GM12878 (cell line): ENCODE measurements around the gene EXOC8. TPM values are rescaled to one million over a fixed set of nuclear protein-coding genes. Genes with fewer than 3 reads are reported as not detected.

ENCODE experiments used
- ATAC-seq: fragments of 200-7000 bp; cut with Tn5 transposase; 3 replicates; pipeline ENCODE4 v1.9.1; 2020; ENCODE audit warnings: mild to moderate bottlenecking, moderate library complexity
- BruUV-seq: library from RNA; stranded (reverse); fragments of 400-500 nt; replicated peaks from 2 replicates; lab custom pipeline; 2021; lab: Mats Ljungman, UMichigan
- CTCF ChIA-PET: fragments of 300-600 bp; sonication (Branson Sonifier 250); formaldehyde crosslinking; extraction: SDS; loops from one replicate; lab custom pipeline; 2021; ENCODE audit warnings: inconsistent platforms; lab: Yijun Ruan, JAX
- POLR2A ChIA-PET: fragments of 350-600 bp; formaldehyde crosslinking; extraction: SDS; loops from one replicate; lab custom pipeline; 2021; ENCODE audit warnings: inconsistent platforms; lab: Charles Lee
- RAD21 ChIA-PET: fragments of 300-600 bp; sonication (Branson Sonifier 250); formaldehyde crosslinking; loops from one replicate; lab custom pipeline; 2023; ENCODE audit warnings: antibody characterized with exemption; ENCODE audit not compliant: unreplicated experiment; lab: Charles Lee
- SMC1A ChIA-PET: fragments of 300-600 bp; sonication (Branson Sonifier 250); formaldehyde crosslinking; loops from one replicate; lab custom pipeline; 2023; ENCODE audit not compliant: unreplicated experiment, uncharacterized antibody; lab: Charles Lee
- DNase-seq: peaks from one replicate; pipeline ENCODE4 v3.0.0-alpha.2; 2011; ENCODE audit warnings: low read depth, low spot score
- FAIRE-seq: peaks from 3 replicates; lab custom pipeline; 2011; peaks lifted over from hg19 to GRCh38; lab: Jason Lieb, UNC
- H2AFZ ChIP-seq: 2 replicates; pipeline ENCODE4 v1.6.0; 2011; ENCODE audit warnings: low read depth, low read length, control low read depth; ENCODE audit not compliant: control insufficient read depth
- H3K27ac ChIP-seq: 2 replicates; pipeline ENCODE4 v1.5.1; 2011; ENCODE audit warnings: control low read depth; ENCODE audit not compliant: control insufficient read depth, insufficient read depth
- H3K27me3 ChIP-seq, 2 experiments: replicated peaks in 1 of 2; 2 replicates each; pipeline versions ENCODE4 v1.6.0 to v1.6.1; 2011; ENCODE audit warnings: low read length in 1 of 2; ENCODE audit not compliant: control insufficient read depth in 2 of 2, insufficient read depth in 2 of 2
- H3K36me3 ChIP-seq, 2 experiments: 2 replicates each; pipeline ENCODE4 v1.5.1; 2011; ENCODE audit warnings: low read length in 1 of 2; ENCODE audit not compliant: control insufficient read depth in 2 of 2, insufficient read depth in 2 of 2
- H3K4me1 ChIP-seq: 2 replicates; pipeline ENCODE4 v1.6.1; 2011; ENCODE audit warnings: mild to moderate bottlenecking, low read length, moderate library complexity, mixed read lengths; ENCODE audit not compliant: control insufficient read depth, insufficient read depth
- H3K4me2 ChIP-seq: 2 replicates; pipeline ENCODE4 v1.6.0; 2011; ENCODE audit warnings: control low read depth; ENCODE audit not compliant: control insufficient read depth, insufficient read depth
- H3K4me3 ChIP-seq: fragments of 200-600 bp; sonication (generic); 2 replicates; pipeline ENCODE4 v1.5.1; 2016
- H3K79me2 ChIP-seq: 2 replicates; pipeline ENCODE4 v1.6.0; 2011; ENCODE audit warnings: low read length; ENCODE audit not compliant: control insufficient read depth, insufficient read depth
- H3K9ac ChIP-seq: 2 replicates; pipeline ENCODE4 v1.8.0; 2011; ENCODE audit warnings: low read length, control low read depth, mixed read lengths; ENCODE audit not compliant: control insufficient read depth, insufficient read depth
- H3K9me3 ChIP-seq: replicated peaks from 3 replicates; pipeline ENCODE4 v1.5.1; 2011; ENCODE audit warnings: mild to moderate bottlenecking, low read length; ENCODE audit not compliant: control insufficient read depth, insufficient read depth
- H4K20me1 ChIP-seq: 2 replicates; pipeline ENCODE4 v1.6.0; 2011; ENCODE audit not compliant: control insufficient read depth, insufficient read depth
- BCL11A ChIP-seq: IDR thresholded peaks from 2 replicates; pipeline ENCODE4 v1.6.1; 2011; ENCODE audit warnings: low read depth, low read length
- KAT2A ChIP-seq: conservative IDR thresholded peaks from 2 replicates; pipeline ENCODE4 v1.6.1; 2011; ENCODE audit warnings: low read depth, low read length; ENCODE audit not compliant: control insufficient read depth
- MTA3 ChIP-seq: IDR thresholded peaks from 2 replicates; pipeline ENCODE4 v1.6.1; 2012; ENCODE audit warnings: low read length, inconsistent platforms, borderline replicate concordance
- NFYB ChIP-seq: IDR thresholded peaks from 2 replicates; pipeline ENCODE4 v1.6.1; 2011; ENCODE audit warnings: low read depth, mild to moderate bottlenecking, low read length, improper control_type of control experiment, moderate library complexity; ENCODE audit not compliant: insufficient read depth
- WGBS: methylation state at CpG from one replicate; pipeline ENCODE4 v1.1.6; 2016; ENCODE audit warnings: low lambda C conversion rate; ENCODE audit not compliant: insufficient replicate concordance, insufficient coverage; ENCODE audit errors: missing lambda C conversion rate; 5-methylcytosine and 5-hydroxymethylcytosine counted together
- in situ Hi-C: fragments of 300-500 bp; cut with MboI; formaldehyde crosslinking; loops from 9 replicates; pipeline ENCODE4 v1.14.3; 2018; ENCODE audit warnings: mixed read lengths
- intact Hi-C: fragments of 100-400 bp; cut with micrococcal nuclease; formaldehyde crosslinking; loops from one replicate; pipeline ENCODE4 v1.14.2; 2022; ENCODE audit not compliant: unreplicated experiment
- polyA plus RNA-seq, 11 experiments: library from polyadenylated mRNA; depleted of rRNA in 4 of 11; unstranded in 6 of 11; stranded (reverse) in 5 of 11; fragments of >200 nt; fragmentation: Nextera tagmentation in 4 of 11; fragmentation: Illumina TruSeq in 1 of 11; extraction: Ambion mirVana in 4 of 11; extraction: Trizol in 1 of 11; gene quantifications; 1 replicate in 1 of 11; 2 replicates in 10 of 11; pipeline versions ENCODE4 v1.2.1 to v1.2.3, GENCODE V29; 2011 to 2016; ENCODE audit warnings: inconsistent platforms in 2 of 11, missing spikeins in 2 of 11, low read depth in 1 of 11
- total RNA-seq, 4 experiments: library from RNA; depleted of rRNA in 3 of 4; stranded (reverse); fragments of >200 nt in 3 of 4; fragmentation: Illumina TruSeq in 1 of 4; extraction: Trizol in 1 of 4; gene quantifications; 2 replicates each; pipeline versions ENCODE4 v1.2.1 to v1.2.3, GENCODE V29; 2013 to 2021
- TF ChIP-seq, protein P1 (sequence below): fragments of 450-650 bp; IDR thresholded peaks from 2 replicates; pipeline ENCODE4 v1.6.1; 2017; ENCODE audit warnings: borderline replicate concordance
- TF ChIP-seq, protein P2 (sequence below): IDR thresholded peaks from 2 replicates; pipeline ENCODE4 v1.6.1; 2012; ENCODE audit warnings: mild to moderate bottlenecking, low read depth, low read length

EXOC8 gene
- total and polyA plus RNA-seq, 10 of the 15 experiments (the other 5 are each of a cell fraction or from before 2014, with no cell fraction given): 2.0 to 11.3 (median 6.3) TPM

GRCh38 chr1:231318015-231318355 is 19.7 kb downstream of the EXOC8 start:
- no peaks in the 10 kb centered on the region for H3K4me1 ChIP-seq
- no peak overlapping the region for H3K4me3 ChIP-seq
- no peak for FAIRE-seq
- BruUV-seq: no TSS peak
- H2AFZ ChIP-seq: no peak overlapping the region
- CTCF ChIA-PET: interaction anchor here (3.5 to 4.5 kb wide), 2 partner anchors 16 to 20 kb away, joined by 10 to 28 read pairs; partner anchors contain the start of genes EXOC8 and SPRTN
- H4K20me1 ChIP-seq: no peaks in the 10 kb centered on the region
- RAD21 ChIA-PET: interaction anchor here (0.8 kb wide), 1 partner anchor 285 kb away, joined by 3 read pairs; no protein-coding TSS in a partner anchor
- in situ Hi-C loops: no loop called here
- TF ChIP-seq BCL11A: no peak
- TF ChIP-seq, protein P1, sequence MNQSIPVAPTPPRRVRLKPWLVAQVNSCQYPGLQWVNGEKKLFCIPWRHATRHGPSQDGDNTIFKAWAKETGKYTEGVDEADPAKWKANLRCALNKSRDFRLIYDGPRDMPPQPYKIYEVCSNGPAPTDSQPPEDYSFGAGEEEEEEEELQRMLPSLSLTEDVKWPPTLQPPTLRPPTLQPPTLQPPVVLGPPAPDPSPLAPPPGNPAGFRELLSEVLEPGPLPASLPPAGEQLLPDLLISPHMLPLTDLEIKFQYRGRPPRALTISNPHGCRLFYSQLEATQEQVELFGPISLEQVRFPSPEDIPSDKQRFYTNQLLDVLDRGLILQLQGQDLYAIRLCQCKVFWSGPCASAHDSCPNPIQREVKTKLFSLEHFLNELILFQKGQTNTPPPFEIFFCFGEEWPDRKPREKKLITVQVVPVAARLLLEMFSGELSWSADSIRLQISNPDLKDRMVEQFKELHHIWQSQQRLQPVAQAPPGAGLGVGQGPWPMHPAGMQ: no peak
- no peak for TF ChIP-seq MTA3
- TF ChIP-seq KAT2A: no peak
- TF ChIP-seq NFYB: no peak
- TF ChIP-seq, protein P2, sequence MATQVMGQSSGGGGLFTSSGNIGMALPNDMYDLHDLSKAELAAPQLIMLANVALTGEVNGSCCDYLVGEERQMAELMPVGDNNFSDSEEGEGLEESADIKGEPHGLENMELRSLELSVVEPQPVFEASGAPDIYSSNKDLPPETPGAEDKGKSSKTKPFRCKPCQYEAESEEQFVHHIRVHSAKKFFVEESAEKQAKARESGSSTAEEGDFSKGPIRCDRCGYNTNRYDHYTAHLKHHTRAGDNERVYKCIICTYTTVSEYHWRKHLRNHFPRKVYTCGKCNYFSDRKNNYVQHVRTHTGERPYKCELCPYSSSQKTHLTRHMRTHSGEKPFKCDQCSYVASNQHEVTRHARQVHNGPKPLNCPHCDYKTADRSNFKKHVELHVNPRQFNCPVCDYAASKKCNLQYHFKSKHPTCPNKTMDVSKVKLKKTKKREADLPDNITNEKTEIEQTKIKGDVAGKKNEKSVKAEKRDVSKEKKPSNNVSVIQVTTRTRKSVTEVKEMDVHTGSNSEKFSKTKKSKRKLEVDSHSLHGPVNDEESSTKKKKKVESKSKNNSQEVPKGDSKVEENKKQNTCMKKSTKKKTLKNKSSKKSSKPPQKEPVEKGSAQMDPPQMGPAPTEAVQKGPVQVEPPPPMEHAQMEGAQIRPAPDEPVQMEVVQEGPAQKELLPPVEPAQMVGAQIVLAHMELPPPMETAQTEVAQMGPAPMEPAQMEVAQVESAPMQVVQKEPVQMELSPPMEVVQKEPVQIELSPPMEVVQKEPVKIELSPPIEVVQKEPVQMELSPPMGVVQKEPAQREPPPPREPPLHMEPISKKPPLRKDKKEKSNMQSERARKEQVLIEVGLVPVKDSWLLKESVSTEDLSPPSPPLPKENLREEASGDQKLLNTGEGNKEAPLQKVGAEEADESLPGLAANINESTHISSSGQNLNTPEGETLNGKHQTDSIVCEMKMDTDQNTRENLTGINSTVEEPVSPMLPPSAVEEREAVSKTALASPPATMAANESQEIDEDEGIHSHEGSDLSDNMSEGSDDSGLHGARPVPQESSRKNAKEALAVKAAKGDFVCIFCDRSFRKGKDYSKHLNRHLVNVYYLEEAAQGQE: no peak
- TF ChIP-seq, all 136 proteins: peak for 0
- ChIA-PET SMC1A (no interaction called here), POLR2A (no interaction called here)
- Histone ChIP-seq H3K36me3 (no peaks in the 10 kb centered on the region), H3K79me2 (no peaks in the 10 kb centered on the region), H3K4me2 (no peak overlapping the region), H3K27me3 (no peaks in the 10 kb centered on the region), H3K27ac (no peak overlapping the region), H3K9ac (no peak overlapping the region), H3K9me3 (no peaks in the 10 kb centered on the region)
- ATAC-seq (no peak), DNase-seq (no peak)
- WGBS: 85% methylated on average over 15 of the region's 15 CpGs
- intact Hi-C loops: no loop called here
